Progenitor cell of endocrine pancreas (in vitro differentiated cells): ENCODE data around the gene FRMD4A. TPM values are rescaled to one million over a fixed set of nuclear protein-coding genes. Genes with fewer than 3 reads are reported as not detected.
A peak's percentile ranks its signal among the peaks of the same experiment; 100 is the strongest.

Experiments
- DNase-seq: peaks from one replicate; pipeline ENCODE4 v3.0.0; 2021; ENCODE audit warnings: low spot score; ENCODE audit not compliant: unreplicated experiment
- H3K27ac Mint-ChIP-seq: 2 replicates; pipeline ENCODE4 v1.8.0; 2021; ENCODE audit warnings: mild to moderate bottlenecking, moderate library complexity, mixed read lengths
- H3K27me3 Mint-ChIP-seq: 2 replicates; pipeline ENCODE4 v1.8.0; 2021; ENCODE audit warnings: mixed read lengths
- H3K36me3 Mint-ChIP-seq: 2 replicates; pipeline ENCODE4 v1.8.0; 2022; ENCODE audit warnings: mixed read lengths; ENCODE audit not compliant: insufficient read depth
- H3K4me1 Mint-ChIP-seq: 2 replicates; pipeline ENCODE4 v1.8.0; 2021; ENCODE audit warnings: low read depth, mixed read lengths
- H3K4me3 Mint-ChIP-seq: 2 replicates; pipeline ENCODE4 v1.8.0; 2021; ENCODE audit warnings: low read depth, mild to moderate bottlenecking, moderate library complexity, mixed read lengths
- H3K9me3 Mint-ChIP-seq: 2 replicates; pipeline ENCODE4 v1.8.0; 2021; ENCODE audit warnings: low read depth, mixed read lengths
- CTCF ChIP-seq: fragments of 200-600 bp; sonication (generic); IDR thresholded peaks from one replicate; pipeline ENCODE4 v1.5.0; 2021; ENCODE audit warnings: antibody characterized with exemption, mild to moderate bottlenecking; ENCODE audit not compliant: unreplicated experiment
- total RNA-seq: library from RNA; stranded (reverse); gene quantifications from 2 replicates; pipeline ENCODE4 v1.2.1, GENCODE V29; 2021

FRMD4A gene
- total RNA-seq, 1 donor from 2014 or later = 42.2 TPM

- H3K4me1 Mint-ChIP-seq = peaks cover 14% of the 10 kb centered on the region
- no peak for DNase-seq
- H3K36me3 Mint-ChIP-seq = no peaks in the 10 kb centered on the region
- H3K9me3 Mint-ChIP-seq = peaks cover 3% of the 10 kb centered on the region
- no peak overlapping the region for H3K4me3 Mint-ChIP-seq
- H3K27ac Mint-ChIP-seq = no peak overlapping the region
- no peak for TF ChIP-seq CTCF
- peaks cover 7% of the 10 kb centered on the region for H3K27me3 Mint-ChIP-seq
Observed at GRCh38 chr10:14191871-14192270, 138.9 kb downstream of the FRMD4A start.

- Mint-ChIP-seq H3K9me3 (peaks cover 3% of the 10 kb centered on the region), H3K27me3 (peaks cover 7% of the 10 kb centered on the region), H3K27ac (no peak overlapping the region), H3K36me3 (no peaks in the 10 kb centered on the region), H3K4me3 (no peak overlapping the region), H3K4me1 (peaks cover 12% of the 10 kb centered on the region)
- no peak for TF ChIP-seq CTCF
- no peak for DNase-seq
Observed at GRCh38 chr10:14191407-14191806, 139.3 kb downstream of the FRMD4A start.

GRCh38 chr10:14190702-14191101 lies 140.0 kb downstream of the FRMD4A start:
- Mint-ChIP-seq H3K4me1 (peaks cover 12% of the 10 kb centered on the region), H3K36me3 (no peaks in the 10 kb centered on the region), H3K27ac (no peak overlapping the region), H3K4me3 (no peak overlapping the region), H3K27me3 (peaks cover 7% of the 10 kb centered on the region), H3K9me3 (peaks cover 7% of the 10 kb centered on the region)
- TF ChIP-seq CTCF = no peak
- DNase-seq = no peak

GRCh38 chr10:14186245-14186644 lies 144.5 kb downstream of the FRMD4A start:
- no peak overlapping the region for H3K4me3 Mint-ChIP-seq
- H3K9me3 Mint-ChIP-seq = peaks cover 8% of the 10 kb centered on the region
- H3K4me1 Mint-ChIP-seq = peaks cover 1% of the 10 kb centered on the region
- peaks cover 7% of the 10 kb centered on the region for H3K27me3 Mint-ChIP-seq
- TF ChIP-seq CTCF = peak; percentile 39
- no peak for DNase-seq
- no peak overlapping the region for H3K27ac Mint-ChIP-seq
- no peaks in the 10 kb centered on the region for H3K36me3 Mint-ChIP-seq

GRCh38 chr10:14185316-14186045 lies 145.2 kb downstream of the FRMD4A start:
- peaks cover 5% of the 10 kb centered on the region for H3K9me3 Mint-ChIP-seq
- no peak for TF ChIP-seq CTCF
- H3K27ac Mint-ChIP-seq = peak overlapping the region; percentile 88
- H3K4me3 Mint-ChIP-seq = no peak overlapping the region
- DNase-seq = no peak
- peaks cover 15% of the 10 kb centered on the region for H3K27me3 Mint-ChIP-seq
- peaks cover 1% of the 10 kb centered on the region for H3K4me1 Mint-ChIP-seq
- H3K36me3 Mint-ChIP-seq = no peaks in the 10 kb centered on the region
